ENCODE results near the gene TMOD3.

- TF ChIP-seq SP1 (IDR thresholded peaks at IDR 0.05) (no peak), L3MBTL2 (conservative IDR thresholded peaks at IDR 0.05) (no peak), ELF4 (IDR thresholded peaks at IDR 0.05) (no peak), ARNT (IDR thresholded peaks at IDR 0.05) (no peak), FOXK2 (IDR thresholded peaks at IDR 0.05) (no peak), FOXM1 (IDR thresholded peaks at IDR 0.05; ENCODE audit: borderline replicate concordance) (no peak), SUZ12 (IDR thresholded peaks at IDR 0.05) (no peak), PKNOX1 (IDR thresholded peaks at IDR 0.05) (no peak), CTBP1 (IDR thresholded peaks at IDR 0.05; ENCODE audit: borderline replicate concordance) (no peak)
Observed at GRCh38 chr15:51866161-51866560, 36.7 kb downstream of the TMOD3 start.
